RKO (cell line): ENCODE results near the gene FMNL3.
A peak's percentile ranks its signal among the peaks of the same experiment; 100 is the strongest.
"Not testable (repeated sequence)": the region's sequence is repeated elsewhere in the genome, so short reads cannot be mapped to it uniquely, and the experiment has no call there.

Source experiments
- DNase-seq: peaks from one replicate; pipeline ENCODE4 v3.0.0-alpha.2; 2016; ENCODE audit warnings: low spot score

FMNL3 gene

GRCh38 chr12:49631336-49631907 lies 75.8 kb downstream of the FMNL3 start:
- DNase-seq = no peak

- DNase-seq = peak; percentile 37
Observed at GRCh38 chr12:49627752-49628360, 79.3 kb downstream of the FMNL3 start.

- DNase-seq = no peak
Observed at GRCh38 chr12:49626836-49627235, 80.4 kb downstream of the FMNL3 start.

GRCh38 chr12:49626169-49626835 lies 80.9 kb downstream of the FMNL3 start:
- no peak for DNase-seq

- peak; percentile 43 for DNase-seq
Observed at GRCh38 chr12:49624921-49625577, 82.2 kb downstream of the FMNL3 start.

GRCh38 chr12:49623142-49623904 lies 83.9 kb downstream of the FMNL3 start, which contains the start of gene PRPF40B:
PRPF40B (plus strand) TSS chr12:49623561; CDS start chr12:49623591, 30 bp downstream.
- peak; percentile 87 for DNase-seq

GRCh38 chr12:49622501-49623141 lies 84.6 kb downstream of the FMNL3 start:
- peak; percentile 37 for DNase-seq

- no peak for DNase-seq
Observed at GRCh38 chr12:49621651-49622500, 85.3 kb downstream of the FMNL3 start.

- no peak for DNase-seq
Observed at GRCh38 chr12:49619286-49619685, 87.9 kb downstream of the FMNL3 start.

- DNase-seq = no peak
Observed at GRCh38 chr12:49618576-49618975, 88.6 kb downstream of the FMNL3 start.

- no peak for DNase-seq
Observed at GRCh38 chr12:49616533-49617219, 90.5 kb downstream of the FMNL3 start.

- DNase-seq = peak; percentile 50
Observed at GRCh38 chr12:49615725-49616124, 91.5 kb downstream of the FMNL3 start.

- DNase-seq = no peak
Observed at GRCh38 chr12:49612210-49612609, 95.0 kb downstream of the FMNL3 start.

GRCh38 chr12:49610785-49611184 lies 96.4 kb downstream of the FMNL3 start:
- not testable (repeated sequence) for DNase-seq

GRCh38 chr12:49609875-49610154 lies 97.4 kb downstream of the FMNL3 start:
- DNase-seq = peak; percentile 37

GRCh38 chr12:49609059-49609874 lies 97.9 kb downstream of the FMNL3 start:
- no peak for DNase-seq

- DNase-seq = not testable (repeated sequence)
Observed at GRCh38 chr12:49605539-49605938, 101.7 kb downstream of the FMNL3 start, which contains the start of gene FAM186B. FAM186B (minus strand) TSS chr12:49605639; CDS start chr12:49605477, 162 bp downstream.

GRCh38 chr12:49604856-49605255 lies 102.3 kb downstream of the FMNL3 start:
- DNase-seq = no peak

GRCh38 chr12:49603721-49604120 lies 103.5 kb downstream of the FMNL3 start:
- no peak for DNase-seq
